HG03175 (cell line): ENCODE results near the gene SZRD1.
A peak's percentile ranks its signal among the peaks of the same experiment; 100 is the strongest.

ENCODE experiments used
- ATAC-seq: cut with Tn5 transposase; IDR thresholded peaks from one replicate; pipeline ENCODE4 v1.9.1; 2021; ENCODE audit warnings: mild to moderate bottlenecking, moderate library complexity; ENCODE audit not compliant: unreplicated experiment

The SZRD1 gene

GRCh38 chr1:16393570-16394521 lies 26.8 kb downstream of the SZRD1 start:
- ATAC-seq = no peak

- ATAC-seq = no peak
Measured at GRCh38 chr1:16394977-16395376, 27.9 kb downstream of the SZRD1 start.

- no peak for ATAC-seq
Measured at GRCh38 chr1:16396591-16396990, 29.5 kb downstream of the SZRD1 start.

GRCh38 chr1:16397120-16397519 lies 30.1 kb downstream of the SZRD1 start:
- no peak for ATAC-seq

GRCh38 chr1:16398371-16398953 lies 31.4 kb downstream of the SZRD1 start:
- no peak for ATAC-seq

GRCh38 chr1:16402742-16403141 lies 35.7 kb downstream of the SZRD1 start:
- ATAC-seq = no peak

GRCh38 chr1:16405441-16405840 lies 38.4 kb downstream of the SZRD1 start:
- ATAC-seq = no peak

- no peak for ATAC-seq
Measured at GRCh38 chr1:16406868-16407267, 39.8 kb downstream of the SZRD1 start.

- no peak for ATAC-seq
Measured at GRCh38 chr1:16409536-16410152, 42.6 kb downstream of the SZRD1 start.

GRCh38 chr1:16410803-16411202 lies 43.8 kb downstream of the SZRD1 start:
- no peak for ATAC-seq

GRCh38 chr1:16413191-16413590 lies 46.1 kb downstream of the SZRD1 start:
- no peak for ATAC-seq

- ATAC-seq = no peak
Measured at GRCh38 chr1:16418823-16419425, 51.9 kb downstream of the SZRD1 start.

- peak; percentile 93 for ATAC-seq
Measured at GRCh38 chr1:16420424-16421118, 53.5 kb downstream of the SZRD1 start.

GRCh38 chr1:16421201-16421600 lies 54.2 kb downstream of the SZRD1 start:
- ATAC-seq = no peak

GRCh38 chr1:16422041-16422440 lies 55.0 kb downstream of the SZRD1 start:
- no peak for ATAC-seq

GRCh38 chr1:16425125-16426025 lies 58.3 kb downstream of the SZRD1 start:
- ATAC-seq = no peak

- no peak for ATAC-seq
Measured at GRCh38 chr1:16430606-16431005, 63.6 kb downstream of the SZRD1 start.

GRCh38 chr1:16433030-16433429 lies 66.0 kb downstream of the SZRD1 start:
- ATAC-seq = no peak

- no peak for ATAC-seq
Measured at GRCh38 chr1:16434007-16434406, 67.0 kb downstream of the SZRD1 start.

- ATAC-seq = no peak
Measured at GRCh38 chr1:16434501-16434900, 67.5 kb downstream of the SZRD1 start.
